Measurements from ENCODE around the gene CAMTA1.

DNA sequence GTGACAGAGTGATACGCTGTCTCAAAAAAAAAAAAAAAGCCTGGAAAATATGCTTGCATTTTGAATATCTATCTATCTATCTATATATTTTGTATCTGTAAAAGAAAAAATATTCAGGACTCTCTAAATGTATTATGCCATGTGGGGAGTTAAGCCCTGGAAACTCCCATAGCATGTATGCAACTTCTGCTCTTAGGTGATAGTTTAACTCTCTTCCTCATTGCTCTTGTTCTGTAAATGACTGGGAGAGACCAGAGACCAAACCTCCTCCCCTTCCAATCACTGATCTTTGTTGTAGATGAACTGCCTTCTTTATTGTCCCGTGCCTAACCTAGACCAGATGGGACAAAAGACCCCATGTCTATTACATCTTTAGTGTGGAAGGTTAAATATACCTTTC, 37.6 kb upstream of the CAMTA1 start:
- TF ChIP-seq, protein P1, sequence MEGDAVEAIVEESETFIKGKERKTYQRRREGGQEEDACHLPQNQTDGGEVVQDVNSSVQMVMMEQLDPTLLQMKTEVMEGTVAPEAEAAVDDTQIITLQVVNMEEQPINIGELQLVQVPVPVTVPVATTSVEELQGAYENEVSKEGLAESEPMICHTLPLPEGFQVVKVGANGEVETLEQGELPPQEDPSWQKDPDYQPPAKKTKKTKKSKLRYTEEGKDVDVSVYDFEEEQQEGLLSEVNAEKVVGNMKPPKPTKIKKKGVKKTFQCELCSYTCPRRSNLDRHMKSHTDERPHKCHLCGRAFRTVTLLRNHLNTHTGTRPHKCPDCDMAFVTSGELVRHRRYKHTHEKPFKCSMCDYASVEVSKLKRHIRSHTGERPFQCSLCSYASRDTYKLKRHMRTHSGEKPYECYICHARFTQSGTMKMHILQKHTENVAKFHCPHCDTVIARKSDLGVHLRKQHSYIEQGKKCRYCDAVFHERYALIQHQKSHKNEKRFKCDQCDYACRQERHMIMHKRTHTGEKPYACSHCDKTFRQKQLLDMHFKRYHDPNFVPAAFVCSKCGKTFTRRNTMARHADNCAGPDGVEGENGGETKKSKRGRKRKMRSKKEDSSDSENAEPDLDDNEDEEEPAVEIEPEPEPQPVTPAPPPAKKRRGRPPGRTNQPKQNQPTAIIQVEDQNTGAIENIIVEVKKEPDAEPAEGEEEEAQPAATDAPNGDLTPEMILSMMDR (IDR thresholded peaks at IDR 0.05), result no peak
- TF ChIP-seq POLR2A (IDR thresholded peaks at IDR 0.05), result no peak
